ENCODE results near the gene DRAXIN.

DRAXIN gene

DNA sequence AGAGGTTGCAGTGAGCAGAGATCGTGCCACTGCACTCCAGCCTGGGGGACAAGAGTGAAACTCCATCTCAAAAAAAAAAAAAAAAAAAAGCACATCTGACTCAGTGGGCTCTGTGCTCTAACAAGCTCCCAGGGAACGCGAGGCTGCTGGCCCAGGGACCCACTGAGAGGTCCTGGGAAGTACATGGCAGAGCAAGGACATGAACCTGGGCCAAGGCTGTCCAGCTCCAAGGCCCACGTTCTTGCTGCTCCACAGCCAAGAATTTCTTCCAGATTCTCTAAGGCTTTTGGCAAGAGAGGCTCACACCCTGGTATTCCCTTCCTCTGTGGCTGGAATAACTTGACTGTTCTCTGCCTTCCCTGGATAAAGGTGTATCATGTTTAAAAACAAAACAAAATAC is 29.0 kb downstream of the DRAXIN start:
- Histone ChIP-seq H3K9ac (ENCODE audit: low read depth, low read length) (no peak overlapping the region), H3K9me3 (ENCODE audit: control insufficient read depth, insufficient read depth, low read length) (no peaks in the 10 kb centered on the region), H3K4me3 (ENCODE audit: low read depth, low read length) (no peak overlapping the region), H3K4me1 (ENCODE audit: control insufficient read depth, insufficient read depth, low read length) (peaks cover 4% of the 10 kb centered on the region), H3K36me3 (ENCODE audit: control insufficient read depth, insufficient read depth, low read length) (peaks cover 8% of the 10 kb centered on the region), H3K27me3 (ENCODE audit: control insufficient read depth, insufficient read depth, low read length) (no peaks in the 10 kb centered on the region)

DNA sequence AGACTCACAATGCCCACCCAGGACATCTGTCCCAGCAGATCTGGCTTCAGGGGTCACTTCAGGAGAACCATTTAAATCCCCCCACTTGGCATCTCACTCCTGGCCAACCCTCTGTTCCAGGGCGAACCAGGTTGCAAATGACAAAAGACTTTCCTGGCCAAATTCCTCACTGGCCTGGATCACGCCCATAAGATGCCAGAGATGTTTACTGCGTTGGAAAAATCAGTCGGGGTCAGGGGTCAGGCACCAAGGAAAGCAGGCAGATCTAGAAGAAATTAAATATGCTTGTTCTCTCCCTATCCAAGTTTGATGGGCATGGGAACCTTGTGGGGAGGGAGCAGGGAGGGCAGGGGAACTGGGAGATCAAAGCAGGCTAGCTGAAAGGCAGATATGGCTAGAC is 29.8 kb downstream of the DRAXIN start:
- Histone ChIP-seq H3K4me1 (ENCODE audit: control insufficient read depth, insufficient read depth, low read length) (peaks cover 9% of the 10 kb centered on the region), H3K4me3 (ENCODE audit: low read depth, low read length) (no peak overlapping the region), H3K9me3 (ENCODE audit: control insufficient read depth, insufficient read depth, low read length) (no peaks in the 10 kb centered on the region), H3K27me3 (ENCODE audit: control insufficient read depth, insufficient read depth, low read length) (no peaks in the 10 kb centered on the region), H3K9ac (ENCODE audit: low read depth, low read length) (no peak overlapping the region), H3K36me3 (ENCODE audit: control insufficient read depth, insufficient read depth, low read length) (peaks cover 8% of the 10 kb centered on the region)

DNA sequence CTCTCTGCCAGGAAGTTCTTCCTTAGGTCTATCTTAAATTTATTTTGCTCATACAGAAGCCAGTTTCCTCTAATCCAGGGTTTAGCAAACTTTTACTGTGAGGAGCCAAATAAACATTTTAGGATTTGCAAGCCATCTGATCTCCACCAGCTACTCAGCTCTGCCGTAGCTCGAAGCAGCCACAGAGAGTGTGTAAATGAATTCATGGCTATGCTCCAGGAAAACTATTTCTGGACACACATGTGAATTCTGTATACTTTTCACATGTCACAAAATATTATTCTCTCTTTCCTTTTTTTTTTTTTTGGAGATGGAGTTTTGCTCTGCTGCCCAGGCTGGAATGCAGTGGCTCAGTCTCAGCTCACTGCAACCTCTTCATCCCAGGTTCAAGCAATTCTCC is 31.0 kb downstream of the DRAXIN start:
- Histone ChIP-seq H3K4me3 (ENCODE audit: low read depth, low read length) (no peak overlapping the region), H3K36me3 (ENCODE audit: control insufficient read depth, insufficient read depth, low read length) (peaks cover 8% of the 10 kb centered on the region), H3K4me1 (ENCODE audit: control insufficient read depth, insufficient read depth, low read length) (peaks cover 9% of the 10 kb centered on the region), H3K9me3 (ENCODE audit: control insufficient read depth, insufficient read depth, low read length) (no peaks in the 10 kb centered on the region), H3K27me3 (ENCODE audit: control insufficient read depth, insufficient read depth, low read length) (no peaks in the 10 kb centered on the region), H3K9ac (ENCODE audit: low read depth, low read length) (no peak overlapping the region)

DNA sequence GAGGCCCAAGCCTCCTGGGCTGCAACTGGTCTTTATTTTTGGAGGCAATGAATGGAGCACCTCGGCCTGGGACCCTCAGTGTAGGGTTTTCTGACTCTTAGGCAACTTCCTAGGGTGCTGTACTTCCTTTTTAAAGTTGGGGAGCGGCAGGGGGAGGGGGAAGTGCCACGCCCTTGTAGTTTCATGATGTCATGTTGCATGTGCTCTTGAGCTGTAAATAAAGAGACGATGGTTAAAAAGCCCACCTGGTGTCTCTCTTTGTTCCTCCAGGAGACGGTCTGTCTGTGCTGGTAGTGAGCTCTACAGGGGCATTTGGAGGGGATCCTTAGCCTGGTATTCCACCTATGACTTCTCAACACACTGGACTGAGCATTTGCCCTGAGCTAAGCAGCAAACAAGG is 34.1 kb downstream of the DRAXIN start:
- peaks cover 4% of the 10 kb centered on the region for H3K36me3 ChIP-seq (ENCODE audit: control insufficient read depth, insufficient read depth, low read length)
- no peaks in the 10 kb centered on the region for H3K27me3 ChIP-seq (ENCODE audit: control insufficient read depth, insufficient read depth, low read length)
- H3K9me3 ChIP-seq (ENCODE audit: control insufficient read depth, insufficient read depth, low read length), result no peaks in the 10 kb centered on the region
- H3K9ac ChIP-seq (ENCODE audit: low read depth, low read length), result peak overlapping the region; percentile 37
- peaks cover 18% of the 10 kb centered on the region for H3K4me1 ChIP-seq (ENCODE audit: control insufficient read depth, insufficient read depth, low read length)
- no peak overlapping the region for H3K4me3 ChIP-seq (ENCODE audit: low read depth, low read length)

DNA sequence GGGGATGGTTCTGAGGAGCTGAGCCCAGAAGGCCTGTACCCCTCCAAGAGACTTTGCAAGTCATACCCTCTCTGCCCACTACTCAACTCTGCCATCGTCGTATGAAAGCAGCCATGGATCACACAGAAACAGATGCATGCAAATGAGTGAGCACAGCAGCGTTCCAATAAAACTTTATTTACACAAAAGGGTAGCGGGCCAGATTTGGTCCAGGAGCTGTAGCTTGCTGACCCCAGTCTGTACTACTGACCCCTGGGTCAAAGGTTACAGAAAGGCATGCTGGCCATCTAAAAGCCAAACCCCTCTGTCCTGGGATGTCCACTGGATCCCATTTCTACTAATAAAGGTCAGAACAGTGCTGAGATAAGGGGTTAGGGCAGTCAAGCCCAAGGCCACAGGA is 35.6 kb downstream of the DRAXIN start:
- peaks cover 25% of the 10 kb centered on the region for H3K4me1 ChIP-seq (ENCODE audit: control insufficient read depth, insufficient read depth, low read length)
- H3K9ac ChIP-seq (ENCODE audit: low read depth, low read length), result no peak overlapping the region
- no peaks in the 10 kb centered on the region for H3K36me3 ChIP-seq (ENCODE audit: control insufficient read depth, insufficient read depth, low read length)

DNA sequence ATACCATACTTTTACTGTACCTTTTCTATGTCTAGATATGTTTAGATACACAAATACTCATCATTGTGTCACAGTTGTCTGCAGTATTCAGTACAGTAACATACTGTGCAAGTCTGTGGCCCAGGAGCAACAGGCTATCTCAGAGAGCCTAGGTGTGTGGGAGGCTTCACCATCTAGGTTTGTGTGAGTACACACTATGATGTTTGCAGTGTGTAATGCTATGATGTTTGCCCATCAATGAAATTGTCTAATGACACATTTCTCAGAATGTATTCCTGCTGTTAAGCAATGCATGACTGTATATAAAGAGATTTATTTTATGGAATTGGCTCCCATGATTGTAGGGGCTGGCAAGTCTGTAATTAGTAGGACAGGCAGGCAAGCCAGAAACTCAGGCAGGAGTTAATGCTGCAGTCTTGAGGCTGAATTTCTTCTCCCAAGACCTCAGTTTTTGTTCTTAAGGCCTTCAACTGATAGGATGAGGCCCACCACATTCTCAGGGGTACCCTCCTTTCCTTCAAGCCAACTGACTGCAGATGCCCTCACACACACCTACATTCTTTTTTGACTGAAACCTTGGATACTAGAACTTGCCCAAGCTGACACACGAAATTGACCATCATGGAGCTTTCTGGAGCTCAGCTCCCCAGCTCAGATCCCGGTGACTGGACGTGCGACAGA is 36.8 kb downstream of the DRAXIN start:
- no peaks in the 10 kb centered on the region for H3K36me3 ChIP-seq (ENCODE audit: control insufficient read depth, insufficient read depth, low read length)
- no peaks in the 10 kb centered on the region for H3K9me3 ChIP-seq (ENCODE audit: control insufficient read depth, insufficient read depth, low read length)
- H3K4me3 ChIP-seq (ENCODE audit: low read depth, low read length), result no peak overlapping the region
- H3K9ac ChIP-seq (ENCODE audit: low read depth, low read length), result no peak overlapping the region
- peaks cover 25% of the 10 kb centered on the region for H3K4me1 ChIP-seq (ENCODE audit: control insufficient read depth, insufficient read depth, low read length)
- no peaks in the 10 kb centered on the region for H3K27me3 ChIP-seq (ENCODE audit: control insufficient read depth, insufficient read depth, low read length)

More for the DNA sequence above, 35.6 kb downstream of the DRAXIN start:
- H3K9me3 ChIP-seq (ENCODE audit: control insufficient read depth, insufficient read depth, low read length), result no peaks in the 10 kb centered on the region
- H3K27me3 ChIP-seq (ENCODE audit: control insufficient read depth, insufficient read depth, low read length), result no peaks in the 10 kb centered on the region
- no peak overlapping the region for H3K4me3 ChIP-seq (ENCODE audit: low read depth, low read length)

DNA sequence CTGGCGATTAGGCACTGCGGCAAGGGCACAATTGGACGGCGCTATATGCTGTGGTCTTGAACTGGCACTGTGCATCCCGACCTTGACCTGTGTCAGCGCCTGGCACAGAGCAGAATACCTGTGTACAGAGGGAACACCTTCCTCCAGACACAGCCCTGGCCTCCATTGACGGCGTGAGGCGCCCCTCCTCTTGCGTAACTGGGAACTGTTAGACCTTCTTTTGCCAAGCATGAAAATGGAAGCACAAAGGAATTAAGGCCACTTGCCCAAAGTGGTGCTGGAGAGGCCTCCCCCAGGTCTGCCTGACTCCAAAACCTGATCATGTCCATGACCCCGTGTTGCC is 37.6 kb downstream of the DRAXIN start:
- Histone ChIP-seq H3K9me3 (ENCODE audit: control insufficient read depth, insufficient read depth, low read length) (no peaks in the 10 kb centered on the region), H3K4me1 (ENCODE audit: control insufficient read depth, insufficient read depth, low read length) (peaks cover 25% of the 10 kb centered on the region), H3K4me3 (ENCODE audit: low read depth, low read length) (no peak overlapping the region), H3K36me3 (ENCODE audit: control insufficient read depth, insufficient read depth, low read length) (no peaks in the 10 kb centered on the region), H3K9ac (ENCODE audit: low read depth, low read length) (no peak overlapping the region), H3K27me3 (ENCODE audit: control insufficient read depth, insufficient read depth, low read length) (no peaks in the 10 kb centered on the region)

DNA sequence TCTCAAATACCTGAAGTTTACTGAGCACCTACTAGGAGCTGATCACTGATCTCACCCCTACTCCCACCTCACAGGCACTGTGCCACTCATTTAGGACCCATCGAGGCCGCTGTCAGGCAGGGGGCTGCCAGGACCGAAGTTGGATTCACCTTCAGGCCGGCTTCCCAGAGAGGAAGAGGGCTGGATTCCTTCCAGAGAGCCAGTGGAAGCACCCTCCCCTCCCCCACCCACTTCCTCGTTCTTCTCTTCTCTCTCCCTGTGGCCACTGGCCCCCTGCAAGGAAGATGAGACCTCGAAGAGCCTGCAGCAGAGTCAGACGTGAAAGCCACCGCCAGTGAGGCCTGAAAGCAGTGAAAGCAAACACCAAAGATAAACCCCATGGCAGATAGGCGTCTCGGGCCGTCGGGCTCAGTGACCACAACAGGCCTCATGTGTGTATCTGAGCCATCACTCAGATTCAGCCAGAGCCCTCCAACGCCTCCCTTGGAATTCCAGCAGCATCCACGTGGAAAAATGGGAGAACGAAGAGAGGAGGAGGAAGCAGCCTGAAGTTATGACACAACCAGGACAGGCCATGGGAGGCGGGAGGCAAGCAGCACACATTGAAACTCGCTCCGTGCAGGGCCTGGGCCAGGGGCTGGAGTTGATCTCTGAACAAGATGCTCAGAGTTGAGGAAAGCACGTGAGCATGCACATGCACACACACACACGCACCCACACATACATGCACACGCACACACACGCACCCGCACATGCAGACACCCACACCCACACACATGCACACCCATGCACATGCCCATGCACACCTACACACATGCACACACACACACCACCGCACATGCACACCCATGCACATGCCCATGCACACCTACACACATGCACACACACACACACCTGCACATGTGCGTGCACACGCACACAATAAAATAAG is 38.3 kb downstream of the DRAXIN start:
- no peak overlapping the region for H3K9ac ChIP-seq (ENCODE audit: low read depth, low read length)
- H3K9me3 ChIP-seq (ENCODE audit: control insufficient read depth, insufficient read depth, low read length), result no peaks in the 10 kb centered on the region
- H3K36me3 ChIP-seq (ENCODE audit: control insufficient read depth, insufficient read depth, low read length), result no peaks in the 10 kb centered on the region
- peaks cover 25% of the 10 kb centered on the region for H3K4me1 ChIP-seq (ENCODE audit: control insufficient read depth, insufficient read depth, low read length)
- H3K27me3 ChIP-seq (ENCODE audit: control insufficient read depth, insufficient read depth, low read length), result no peaks in the 10 kb centered on the region
- H3K4me3 ChIP-seq (ENCODE audit: low read depth, low read length), result no peak overlapping the region

DNA sequence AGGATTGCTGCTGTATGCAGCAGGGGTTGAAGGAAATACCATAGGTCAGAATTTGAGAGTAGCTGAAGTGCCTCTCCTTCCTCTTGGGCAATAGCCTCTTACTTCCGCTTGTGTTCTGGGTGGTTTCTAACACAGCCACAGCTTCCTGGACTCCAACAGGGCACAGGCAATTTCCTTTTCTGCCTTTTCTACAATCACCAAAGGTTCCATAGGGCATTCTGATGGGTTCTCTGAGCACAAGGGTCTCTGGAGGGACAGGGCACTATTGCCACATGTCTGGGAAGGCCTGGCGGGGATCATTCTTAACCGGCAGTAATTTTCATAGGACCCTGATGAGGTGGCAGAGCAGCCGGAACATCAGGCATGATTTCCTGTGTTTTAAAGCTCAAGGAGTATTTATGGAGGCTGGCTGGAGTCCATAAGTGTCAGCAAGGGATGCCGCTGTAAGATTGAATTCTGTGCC is 39.0 kb downstream of the DRAXIN start:
- H3K9ac ChIP-seq (ENCODE audit: low read depth, low read length), result no peak overlapping the region
- H3K36me3 ChIP-seq (ENCODE audit: control insufficient read depth, insufficient read depth, low read length), result no peaks in the 10 kb centered on the region
- peaks cover 24% of the 10 kb centered on the region for H3K4me1 ChIP-seq (ENCODE audit: control insufficient read depth, insufficient read depth, low read length)
- no peaks in the 10 kb centered on the region for H3K9me3 ChIP-seq (ENCODE audit: control insufficient read depth, insufficient read depth, low read length)
- H3K4me3 ChIP-seq (ENCODE audit: low read depth, low read length), result no peak overlapping the region
- no peaks in the 10 kb centered on the region for H3K27me3 ChIP-seq (ENCODE audit: control insufficient read depth, insufficient read depth, low read length)

DNA sequence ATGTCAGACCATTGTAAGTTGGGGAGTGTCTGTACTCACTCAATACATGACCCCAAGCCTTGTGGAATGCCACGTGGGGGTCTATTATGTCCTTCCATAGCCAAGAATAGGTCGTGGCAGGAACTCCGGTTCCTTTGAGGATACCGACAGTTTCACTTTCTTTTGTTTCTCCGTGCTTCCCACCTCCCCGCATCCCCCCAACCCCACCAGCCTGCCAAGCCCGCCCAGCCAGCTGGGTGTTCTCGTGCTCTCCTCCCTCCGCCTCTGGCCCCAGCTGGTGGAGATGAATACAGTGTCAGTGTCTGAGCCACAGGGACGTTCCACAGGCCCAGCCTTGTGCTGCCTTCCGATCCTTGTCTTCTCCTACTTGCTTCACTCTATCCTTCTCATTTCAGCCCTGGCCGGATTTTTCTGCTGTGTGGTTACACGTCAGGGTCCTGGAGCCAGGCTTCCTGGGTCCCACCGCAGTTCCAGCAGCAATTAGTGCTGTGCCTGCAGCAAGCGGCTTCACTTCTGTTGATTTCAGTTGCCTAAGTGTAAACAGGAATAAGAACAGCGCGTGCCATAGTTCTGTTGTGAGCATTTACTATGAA is 40.3 kb downstream of the DRAXIN start:
- H3K27me3 ChIP-seq (ENCODE audit: control insufficient read depth, insufficient read depth, low read length), result no peaks in the 10 kb centered on the region
- H3K4me3 ChIP-seq (ENCODE audit: low read depth, low read length), result peak overlapping the region; percentile 27
- peaks cover 20% of the 10 kb centered on the region for H3K4me1 ChIP-seq (ENCODE audit: control insufficient read depth, insufficient read depth, low read length)
- H3K36me3 ChIP-seq (ENCODE audit: control insufficient read depth, insufficient read depth, low read length), result no peaks in the 10 kb centered on the region
- peak overlapping the region; percentile 26 for H3K9ac ChIP-seq (ENCODE audit: low read depth, low read length)
- no peaks in the 10 kb centered on the region for H3K9me3 ChIP-seq (ENCODE audit: control insufficient read depth, insufficient read depth, low read length)

DNA sequence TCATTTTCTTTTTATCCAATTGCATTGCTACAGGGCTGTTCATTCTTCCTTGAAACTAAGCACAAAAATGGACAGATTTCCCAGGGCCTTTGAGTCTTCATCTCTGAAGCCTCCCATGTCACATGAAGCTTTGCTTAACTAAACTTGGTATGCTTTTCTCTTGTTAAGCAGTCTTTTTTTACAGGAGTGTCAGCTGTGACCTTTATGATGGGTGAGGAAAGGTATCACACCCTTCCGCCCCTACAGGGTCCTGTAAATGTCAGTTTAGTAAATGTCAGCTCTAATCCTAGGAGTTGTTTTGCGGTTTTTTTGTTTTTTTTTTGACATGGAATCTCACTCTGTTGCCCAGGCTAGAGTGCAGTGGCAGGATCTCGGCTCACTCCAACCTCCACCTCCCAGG is 41.8 kb downstream of the DRAXIN start:
- H3K9ac ChIP-seq (ENCODE audit: low read depth, low read length), result no peak overlapping the region
- H3K9me3 ChIP-seq (ENCODE audit: control insufficient read depth, insufficient read depth, low read length), result no peaks in the 10 kb centered on the region
- H3K4me1 ChIP-seq (ENCODE audit: control insufficient read depth, insufficient read depth, low read length), result peaks cover 28% of the 10 kb centered on the region
- no peaks in the 10 kb centered on the region for H3K27me3 ChIP-seq (ENCODE audit: control insufficient read depth, insufficient read depth, low read length)
- no peak overlapping the region for H3K4me3 ChIP-seq (ENCODE audit: low read depth, low read length)
- H3K36me3 ChIP-seq (ENCODE audit: control insufficient read depth, insufficient read depth, low read length), result no peaks in the 10 kb centered on the region

DNA sequence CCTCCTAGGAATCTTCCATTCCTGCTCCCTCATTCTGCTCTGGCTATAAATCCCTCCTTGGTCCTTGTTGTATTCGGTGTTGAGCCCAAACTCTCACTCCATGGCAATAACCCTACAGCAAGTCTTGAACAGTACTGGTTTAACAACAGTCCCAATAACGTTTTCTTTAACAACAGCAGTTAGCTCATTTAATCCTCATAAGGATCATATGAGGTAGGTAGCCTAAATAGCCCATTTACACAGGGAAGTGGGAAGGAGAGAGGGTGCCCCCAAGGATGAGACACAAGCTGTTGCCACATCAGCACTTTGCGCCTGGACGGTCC is 44.0 kb downstream of the DRAXIN start:
- Histone ChIP-seq H3K4me1 (ENCODE audit: control insufficient read depth, insufficient read depth, low read length) (peaks cover 19% of the 10 kb centered on the region), H3K9me3 (ENCODE audit: control insufficient read depth, insufficient read depth, low read length) (no peaks in the 10 kb centered on the region), H3K4me3 (ENCODE audit: low read depth, low read length) (peak overlapping the region; percentile 82), H3K27me3 (ENCODE audit: control insufficient read depth, insufficient read depth, low read length) (no peaks in the 10 kb centered on the region), H3K36me3 (ENCODE audit: control insufficient read depth, insufficient read depth, low read length) (peaks cover 3% of the 10 kb centered on the region), H3K9ac (ENCODE audit: low read depth, low read length) (no peak overlapping the region)
